H4 (cell line): ENCODE measurements around the gene IGF1R. TPM values are rescaled to one million over a fixed set of nuclear protein-coding genes. Genes with fewer than 3 reads are reported as not detected.

Experiments used
- DNase-seq: peaks from one replicate; pipeline ENCODE4 v3.0.0-alpha.2; 2015; ENCODE audit warnings: low spot score
- total RNA-seq: library from RNA; depleted of rRNA; stranded (reverse); fragments of >200 nt; shearing (Covaris generic); gene quantifications from 2 replicates; pipeline ENCODE4 v1.2.3, GENCODE V29; 2014

IGF1R gene
- total RNA-seq, 1 experiment from 2014 or later, result 15.5 TPM

DNA sequence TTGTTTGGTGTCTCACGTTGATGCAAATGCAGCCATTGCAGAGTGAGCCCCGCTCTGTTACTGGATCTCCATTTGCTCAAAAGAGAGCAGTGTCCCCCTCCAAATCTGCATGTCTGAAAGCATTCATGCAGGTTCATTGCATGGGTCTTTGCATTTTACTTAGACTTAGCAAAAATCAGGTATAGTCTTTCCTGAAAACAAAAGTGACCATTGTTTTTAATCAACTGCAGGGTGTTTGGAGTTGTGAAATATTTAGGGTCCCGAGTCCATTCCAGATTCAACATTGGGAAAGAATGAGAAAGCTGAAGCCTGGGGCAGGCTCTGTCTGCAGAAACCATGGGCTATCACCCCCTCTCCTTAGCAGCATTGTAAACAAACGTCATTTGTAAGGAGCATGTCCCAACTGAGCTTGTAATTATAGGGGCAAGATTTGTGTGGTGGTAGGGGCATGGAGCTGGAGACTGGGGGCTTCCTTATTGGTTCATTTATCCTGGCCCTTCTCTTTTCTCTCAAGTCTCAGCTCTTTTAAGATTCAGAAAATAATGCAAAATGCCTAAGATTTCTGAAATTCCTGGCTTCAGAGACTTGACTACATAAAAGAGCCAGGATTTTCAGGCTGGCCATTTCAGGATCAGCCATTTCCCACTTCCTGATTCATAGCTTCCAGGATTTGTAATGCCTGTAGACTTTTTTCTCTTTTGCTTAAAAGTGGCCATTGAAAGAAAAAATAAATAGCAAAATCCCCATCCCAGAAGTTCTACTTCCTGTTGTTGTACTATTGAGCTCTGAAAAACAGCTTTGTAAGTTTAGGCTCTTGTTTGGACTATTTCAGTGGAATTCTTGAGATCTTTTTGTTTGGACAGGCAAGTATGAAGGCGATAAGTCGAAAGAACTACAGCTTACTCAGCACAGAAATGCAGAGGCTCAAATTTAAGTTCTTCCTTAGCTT, 23.0 kb downstream of the IGF1R start:
- DNase-seq, result no peak

DNA sequence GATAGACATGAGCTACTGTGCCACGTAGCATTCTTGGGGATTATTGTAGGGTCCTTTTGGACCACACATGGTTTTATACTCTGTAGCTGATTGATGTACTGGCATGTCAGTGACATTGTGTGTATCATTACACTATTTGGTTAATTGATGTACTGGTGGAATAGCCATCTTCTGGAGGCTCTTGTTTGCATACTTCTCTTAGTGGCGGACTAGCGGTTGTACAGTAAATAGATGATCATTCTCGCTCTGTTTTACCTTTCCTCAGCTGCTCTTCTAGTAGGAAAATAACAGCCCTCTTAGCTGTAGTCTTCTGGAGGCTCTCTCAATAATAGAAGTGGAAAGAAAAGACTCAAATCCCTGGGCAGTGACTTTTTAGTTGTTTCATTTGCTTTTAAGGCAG, 24.8 kb downstream of the IGF1R start:
- DNase-seq, result no peak

DNA sequence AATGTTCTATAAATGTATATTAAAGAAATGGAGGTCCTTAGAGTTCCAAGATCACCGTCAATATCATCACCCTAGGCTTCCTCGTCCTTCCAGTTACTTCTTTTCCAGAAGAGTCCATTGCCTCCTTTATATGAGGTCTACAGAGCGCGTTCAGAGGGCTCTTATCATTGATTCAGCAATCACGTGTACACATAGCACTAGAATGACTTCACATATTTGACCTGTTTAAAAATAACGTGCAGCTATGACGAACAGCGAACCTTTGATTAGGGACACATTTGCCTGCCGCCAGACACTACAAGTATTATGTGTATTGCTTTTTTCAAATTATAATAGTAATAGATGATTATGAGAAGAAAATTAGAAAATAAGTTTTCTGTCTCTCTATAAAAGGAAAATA, 26.0 kb downstream of the IGF1R start:
- DNase-seq, result no peak

DNA sequence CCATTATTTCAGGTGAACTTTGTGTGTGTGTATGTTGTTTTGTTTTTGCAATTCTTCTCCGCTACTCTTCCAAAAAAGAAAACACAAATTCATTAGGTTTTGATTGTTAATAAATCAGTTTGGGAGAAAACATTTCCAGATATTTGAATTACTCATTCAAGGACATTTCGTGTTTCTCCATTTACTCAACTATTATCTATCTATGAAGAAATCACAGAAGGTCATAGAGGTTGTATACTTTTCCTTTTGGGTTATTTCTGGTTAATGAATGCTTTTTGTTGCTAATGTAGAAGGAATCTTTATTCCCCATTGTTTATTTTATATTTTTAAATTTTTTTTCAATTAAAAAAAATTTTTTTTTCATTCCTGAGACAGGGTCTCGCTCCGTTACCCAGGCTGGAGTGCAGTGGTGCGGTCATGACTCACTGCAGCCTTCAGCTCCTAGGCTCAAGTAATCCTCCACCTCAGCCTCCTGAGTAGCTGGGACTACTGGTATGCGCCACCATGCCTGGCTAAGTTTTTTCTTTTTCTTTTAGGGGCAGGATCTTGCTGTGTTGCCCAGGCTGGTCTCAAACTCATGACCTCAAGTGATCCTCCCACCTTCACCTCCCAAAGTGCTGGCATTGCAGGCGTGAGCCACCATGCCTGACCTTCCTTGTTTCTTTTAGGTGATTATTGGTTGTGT, 28.4 kb downstream of the IGF1R start:
- DNase-seq, result no peak

DNA sequence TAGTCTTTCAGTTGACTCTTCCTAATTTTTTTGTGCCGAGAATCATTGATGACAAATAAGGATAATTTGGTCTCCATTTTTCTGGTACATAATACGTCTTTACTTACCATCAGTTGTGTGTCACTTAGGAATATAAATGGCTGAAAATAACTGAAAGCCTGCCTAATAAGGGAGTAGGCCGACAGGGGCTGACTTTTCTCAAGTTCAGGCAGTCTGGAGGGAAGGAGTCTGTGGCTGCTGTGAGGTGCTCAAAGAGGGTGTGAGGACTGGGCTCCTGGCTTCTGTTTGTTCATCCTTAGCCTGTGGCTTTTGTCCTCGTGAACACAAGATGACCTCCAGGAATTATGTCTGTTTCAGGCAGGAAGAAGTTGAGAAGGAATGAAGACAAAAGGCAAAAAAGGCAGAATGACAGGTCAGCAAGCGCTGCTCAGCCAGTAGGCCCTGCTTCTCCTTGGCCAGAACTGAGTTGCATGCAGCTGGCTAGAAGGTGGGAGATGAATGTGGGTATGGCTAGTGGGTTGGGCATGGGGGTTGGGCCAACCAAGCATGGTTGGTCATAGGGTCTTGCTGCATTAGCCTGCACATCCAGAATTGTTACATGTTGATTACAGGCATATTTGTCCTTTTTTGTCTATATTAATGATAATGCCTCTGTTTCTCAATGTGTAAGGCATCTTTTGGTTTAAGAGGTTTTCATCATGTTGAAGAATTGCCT, 29.2 kb downstream of the IGF1R start:
- no peak for DNase-seq

DNA sequence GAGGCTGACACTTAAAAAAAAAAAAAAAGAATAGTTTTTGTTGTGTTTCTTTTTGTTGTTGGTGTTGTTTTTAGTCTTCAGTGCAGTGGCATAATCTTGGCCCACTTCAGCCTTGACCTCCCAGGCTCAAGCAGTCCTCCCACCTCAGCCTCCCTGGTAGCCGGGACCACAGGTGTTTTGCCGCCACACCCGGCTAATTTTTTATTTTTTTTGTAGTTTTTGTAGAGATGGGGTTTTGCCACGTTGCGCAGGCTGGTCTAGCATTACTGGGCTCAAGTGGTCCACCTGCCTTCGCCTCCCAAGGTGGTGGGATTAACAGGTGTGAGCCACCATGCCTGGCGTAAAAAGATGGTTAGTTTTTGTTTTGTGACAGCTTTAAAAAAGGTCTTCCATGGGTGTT, 30.1 kb downstream of the IGF1R start:
- no peak for DNase-seq

DNA sequence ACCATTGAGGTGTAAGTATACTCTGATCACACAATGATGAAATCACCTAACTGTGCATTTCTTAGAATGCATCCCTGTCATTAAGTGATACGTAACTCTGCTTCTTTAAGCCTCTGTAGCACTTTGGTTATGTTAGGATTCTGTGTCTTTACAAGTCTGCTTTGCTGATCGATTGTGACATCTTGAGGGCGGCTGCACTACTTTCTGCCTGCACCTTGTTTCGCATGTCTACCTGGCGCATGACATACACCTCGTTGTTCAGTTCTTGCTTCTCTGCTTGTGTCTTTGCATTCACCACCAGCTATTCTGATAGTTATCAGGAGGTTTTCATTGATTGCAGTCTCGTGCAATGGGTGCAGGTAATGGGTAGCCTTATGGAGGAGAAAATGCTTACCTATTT, 32.7 kb downstream of the IGF1R start:
- no peak for DNase-seq

DNA sequence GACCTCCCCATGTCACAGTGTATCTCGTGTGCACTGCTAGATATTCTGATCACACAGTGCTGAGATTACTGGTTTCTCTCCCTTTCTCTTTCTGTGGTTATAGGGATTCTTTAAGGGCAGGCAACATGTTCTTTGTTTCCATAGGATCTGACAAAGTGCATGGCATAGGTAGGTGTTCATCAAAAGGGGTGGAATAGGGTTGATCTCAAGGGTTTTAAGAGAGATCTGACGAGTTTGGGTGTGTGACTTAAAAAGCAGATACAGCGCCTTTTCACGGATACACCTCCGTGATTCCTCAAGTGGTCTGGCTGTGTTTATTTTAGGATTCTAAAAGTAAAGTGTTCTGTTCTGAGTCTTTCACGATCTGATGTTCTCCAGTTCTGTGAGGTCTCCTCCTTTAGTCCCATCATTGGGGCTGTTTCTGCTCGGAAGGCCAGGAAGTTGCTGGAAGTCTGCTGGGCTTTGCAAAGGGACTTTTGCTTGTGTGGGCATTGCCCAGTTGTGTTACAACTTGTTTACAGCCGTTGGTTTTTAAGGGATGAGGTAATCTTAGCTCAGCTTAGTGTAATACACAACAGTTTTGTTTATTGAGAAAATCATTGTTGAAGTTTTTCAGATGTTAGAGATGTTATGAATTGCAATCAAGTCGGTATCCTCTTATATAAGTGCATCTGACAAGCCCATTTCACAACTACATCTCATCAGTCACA, 34.8 kb downstream of the IGF1R start:
- DNase-seq, result peak; percentile 70

DNA sequence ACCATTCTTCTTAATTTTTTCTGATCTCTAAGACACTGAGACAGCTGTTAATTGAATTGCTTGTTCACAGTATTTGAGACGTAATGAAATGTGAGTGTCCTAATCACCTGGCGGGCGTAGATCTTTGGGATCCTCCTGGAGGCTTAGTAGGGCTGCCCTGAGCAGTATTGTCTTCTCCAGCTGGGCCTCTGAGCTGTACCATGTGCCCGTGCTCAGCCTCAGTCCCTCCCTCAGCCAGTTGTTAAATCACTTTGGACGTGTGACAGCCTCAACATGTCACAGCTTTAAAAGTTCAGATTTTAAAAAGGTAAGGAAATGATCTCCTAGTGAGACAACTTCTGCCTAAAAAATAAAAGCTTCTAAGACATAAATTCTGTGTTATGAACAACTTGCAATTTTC, 35.5 kb downstream of the IGF1R start:
- no peak for DNase-seq

DNA sequence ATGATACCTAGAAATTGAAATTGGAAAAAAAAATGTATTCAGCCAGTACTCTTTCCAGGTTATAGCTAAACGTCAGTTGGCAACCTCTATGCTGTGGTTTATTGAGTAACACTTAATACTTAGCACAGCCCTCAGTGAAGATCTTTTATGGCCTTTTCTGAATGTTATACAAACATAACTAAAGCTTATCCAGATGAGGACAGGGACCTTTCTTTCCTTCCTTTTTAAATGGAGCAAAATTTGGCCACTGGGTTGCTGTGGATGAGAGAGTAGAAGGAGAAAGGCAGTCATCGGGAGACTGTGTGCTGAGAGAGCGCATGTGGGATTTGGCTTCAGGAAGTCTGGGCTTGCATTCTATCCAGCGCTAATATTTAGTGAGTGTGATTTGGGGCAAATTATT, 36.1 kb downstream of the IGF1R start:
- DNase-seq, result peak; percentile 56

DNA sequence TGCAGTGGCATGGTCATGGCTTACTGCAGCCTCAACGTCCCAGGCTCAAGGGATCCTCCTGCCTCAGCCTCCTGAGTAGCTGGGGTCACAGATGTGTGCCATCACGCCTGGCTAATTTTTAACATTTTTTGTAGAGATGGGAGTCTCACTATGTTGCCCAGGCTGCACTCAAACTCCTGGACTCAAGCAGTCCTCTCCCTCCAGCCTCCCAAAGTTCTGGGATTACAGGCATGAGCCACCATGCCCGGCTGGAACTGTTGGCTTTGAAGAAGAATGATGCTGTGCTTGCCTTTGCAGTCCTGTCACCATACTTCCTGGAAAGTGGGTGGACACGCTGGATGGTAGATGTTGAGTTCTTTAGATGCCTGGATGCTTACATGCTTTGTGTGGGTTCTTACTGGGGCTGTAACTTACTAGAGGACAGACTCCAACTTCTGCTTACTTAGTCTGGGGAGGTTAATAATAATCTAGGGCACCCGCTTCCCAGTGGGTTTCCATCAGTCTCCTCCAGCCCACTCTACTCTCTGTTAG, 36.7 kb downstream of the IGF1R start:
- DNase-seq, result no peak

DNA sequence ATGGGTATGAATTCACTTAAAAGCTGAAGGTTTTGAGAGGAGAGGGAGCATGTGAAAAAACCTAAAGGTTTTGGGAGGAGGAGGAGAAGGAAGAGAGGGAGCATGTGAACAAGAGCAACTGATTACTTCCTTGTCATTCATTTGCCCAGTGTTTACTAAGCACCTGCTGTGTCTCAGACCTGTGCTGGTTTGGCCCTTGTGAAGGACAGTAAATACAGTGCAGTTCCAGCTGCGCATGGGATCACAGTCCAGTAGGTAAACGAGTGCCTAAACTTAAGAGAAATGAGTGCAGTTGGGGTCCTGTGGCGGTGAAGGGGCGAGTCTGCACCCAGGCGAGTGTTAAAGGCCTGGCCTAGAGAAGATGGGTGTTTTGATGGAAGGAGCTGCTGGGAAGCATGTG, 38.6 kb downstream of the IGF1R start:
- no peak for DNase-seq

DNA sequence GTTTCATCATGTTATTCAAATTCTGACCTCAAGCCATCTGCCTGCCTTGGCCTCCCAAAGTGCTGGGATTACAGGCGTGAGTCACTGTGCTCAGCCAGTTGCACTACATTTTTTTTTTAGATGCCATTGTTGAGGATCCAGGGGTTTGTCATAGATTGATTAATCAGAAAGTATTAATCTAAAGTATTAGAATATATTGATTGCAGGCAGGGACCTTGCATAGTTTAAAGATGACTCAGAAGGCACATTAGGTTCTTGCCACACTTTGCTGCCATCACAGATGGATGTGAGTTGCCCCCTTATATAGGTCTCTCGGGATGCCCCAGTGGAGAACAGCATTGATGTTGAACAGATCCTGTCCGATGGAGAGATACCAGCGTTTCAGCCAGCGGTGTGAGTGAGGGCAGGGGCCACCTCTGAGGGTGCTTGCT, 41.1 kb downstream of the IGF1R start:
- DNase-seq, result no peak

DNA sequence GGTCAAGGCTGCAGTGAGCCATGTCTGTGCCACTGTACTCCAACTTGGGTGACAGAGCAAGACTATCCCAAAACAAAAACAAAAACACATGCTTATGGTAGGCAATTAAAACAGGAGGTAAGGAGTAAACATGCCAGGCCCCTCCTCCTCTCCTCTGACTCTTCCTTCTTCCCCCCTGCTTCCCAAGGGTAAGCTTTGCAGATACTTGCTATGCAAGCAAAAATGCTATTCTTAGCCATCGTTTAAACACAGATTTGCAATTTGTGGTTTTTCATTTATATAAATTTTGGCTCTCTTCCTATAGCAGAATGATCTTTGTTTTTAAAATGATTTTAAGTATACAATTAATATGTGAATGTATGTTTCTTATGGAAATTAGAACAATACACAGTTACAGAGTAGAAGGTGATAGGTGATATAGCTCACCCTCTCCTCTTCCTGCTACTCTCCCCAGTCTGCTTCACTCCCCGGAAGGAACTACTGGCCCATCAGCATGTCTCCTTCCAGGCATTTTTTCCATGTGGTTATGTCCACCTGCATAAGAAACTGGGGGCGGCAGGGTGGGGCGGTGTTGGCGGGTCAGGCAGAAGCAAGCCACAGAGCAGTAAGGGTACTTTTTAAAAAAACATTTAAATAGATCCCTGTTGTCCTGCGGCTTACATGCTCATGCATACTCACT, 42.1 kb downstream of the IGF1R start:
- no peak for DNase-seq

DNA sequence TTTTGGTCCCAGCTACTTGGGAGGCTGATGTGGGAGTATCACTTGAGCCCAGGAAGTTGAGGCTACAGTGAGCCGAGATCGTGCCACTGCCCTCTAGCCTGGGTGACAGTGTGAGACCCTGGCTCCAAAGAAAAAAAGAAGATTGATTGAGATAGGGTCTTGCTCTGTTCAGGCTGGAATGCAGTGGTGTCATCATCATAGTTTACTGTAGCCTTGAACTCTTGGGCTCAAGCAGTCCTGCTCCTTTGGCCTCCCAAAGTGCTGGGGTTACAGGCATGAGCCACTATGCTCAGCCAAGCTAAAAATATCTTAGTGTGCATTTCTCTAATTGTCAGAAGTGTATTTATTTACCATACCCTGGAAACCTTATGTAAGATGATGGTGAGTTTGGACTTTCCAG, 43.9 kb downstream of the IGF1R start:
- no peak for DNase-seq

DNA sequence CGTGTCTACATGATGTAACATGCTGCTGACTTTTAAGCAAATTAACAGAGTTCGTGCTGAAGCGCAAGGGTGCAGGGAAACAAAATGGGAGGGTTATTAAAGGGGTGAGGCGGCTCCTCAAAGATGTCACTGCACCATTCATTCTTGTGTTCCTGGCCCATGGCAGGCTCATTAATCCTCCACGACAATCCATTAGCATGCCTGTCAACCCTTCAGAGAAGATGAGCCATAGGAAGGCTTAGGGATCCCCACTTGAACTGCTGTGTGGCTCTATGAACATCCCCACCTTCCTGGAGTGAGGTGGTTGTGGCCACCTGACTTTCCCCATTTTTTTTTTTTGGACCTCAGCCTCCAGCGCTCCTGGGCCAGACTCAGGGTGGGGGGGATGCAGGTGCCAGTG, 45.8 kb downstream of the IGF1R start:
- DNase-seq, result no peak

DNA sequence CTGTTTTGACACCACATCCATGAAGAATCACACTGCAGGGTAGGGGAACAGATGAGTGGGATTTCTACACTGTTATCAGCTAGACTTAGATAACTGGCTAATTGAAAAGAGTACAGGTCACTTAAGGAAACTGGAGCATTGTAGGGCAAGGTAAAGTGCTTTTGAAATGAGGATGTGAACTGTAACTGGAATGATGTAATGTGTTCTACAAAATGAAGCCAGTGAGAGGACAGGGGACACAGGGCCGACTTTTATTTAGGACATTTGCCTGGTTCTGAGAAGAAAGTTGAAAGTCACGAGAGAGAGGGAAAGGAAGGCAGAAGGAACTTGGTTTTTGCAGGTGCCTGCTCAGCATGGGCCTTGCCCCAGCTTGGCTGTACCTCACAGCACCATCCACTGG, 50.5 kb downstream of the IGF1R start:
- no peak for DNase-seq

DNA sequence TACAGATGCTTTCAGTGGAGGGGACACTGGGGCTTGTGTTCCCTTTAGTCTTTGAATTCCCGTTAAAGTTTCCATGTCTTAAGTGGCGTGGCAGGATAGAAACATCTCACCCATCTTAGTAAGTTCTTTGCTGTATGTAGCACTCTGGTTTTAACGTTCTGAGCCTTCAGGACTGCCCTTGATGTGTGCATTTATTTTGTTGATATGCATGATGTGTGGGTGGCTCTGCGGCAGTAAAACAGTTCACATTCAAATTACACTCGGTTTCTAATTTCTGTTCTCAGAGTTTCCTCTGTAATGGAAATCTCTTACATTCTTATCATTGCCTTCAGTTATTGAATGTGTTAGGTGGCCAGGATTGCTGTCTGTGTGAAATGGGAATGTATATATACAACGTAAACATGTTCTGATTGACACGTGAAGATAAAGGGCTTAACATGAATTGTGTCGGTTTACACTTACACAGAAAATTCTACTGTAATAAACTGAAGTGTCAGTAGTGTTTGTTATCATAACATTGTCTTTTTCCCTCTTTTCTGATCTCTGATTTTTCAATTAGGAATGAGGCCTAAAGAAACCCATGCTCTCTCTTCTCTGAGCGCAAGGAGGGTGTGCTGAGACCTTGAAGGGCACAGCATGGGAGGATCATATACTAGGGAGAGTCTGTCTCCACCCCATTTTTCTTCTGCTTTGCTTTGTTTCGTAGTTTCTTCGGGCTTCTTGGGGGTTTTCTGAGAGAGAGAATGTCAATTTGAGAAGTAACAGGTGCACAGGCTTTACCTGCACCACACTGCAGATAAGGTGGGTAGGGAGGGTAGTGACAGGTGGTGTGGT, 51.5 kb downstream of the IGF1R start:
- DNase-seq, result no peak

DNA sequence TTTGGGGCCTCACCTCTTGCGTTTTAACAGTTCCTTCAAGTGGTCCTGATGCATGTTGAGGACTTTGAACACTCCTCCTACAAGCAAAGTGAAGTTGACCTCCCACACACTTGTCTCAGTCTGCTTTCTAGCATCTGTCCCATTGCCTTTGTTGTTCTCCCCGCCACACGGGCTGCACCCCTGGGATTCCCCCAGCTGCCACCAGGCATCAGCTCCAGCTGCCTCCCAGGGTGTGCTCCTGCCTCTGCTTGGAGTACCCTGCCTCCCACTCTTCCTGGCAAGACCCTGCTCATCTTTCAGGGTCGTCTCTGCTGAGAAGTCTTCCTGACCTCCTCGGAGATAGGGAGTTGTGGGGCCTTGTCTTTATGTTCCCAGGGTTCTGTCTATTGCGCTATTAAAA, 52.2 kb downstream of the IGF1R start:
- DNase-seq, result no peak

DNA sequence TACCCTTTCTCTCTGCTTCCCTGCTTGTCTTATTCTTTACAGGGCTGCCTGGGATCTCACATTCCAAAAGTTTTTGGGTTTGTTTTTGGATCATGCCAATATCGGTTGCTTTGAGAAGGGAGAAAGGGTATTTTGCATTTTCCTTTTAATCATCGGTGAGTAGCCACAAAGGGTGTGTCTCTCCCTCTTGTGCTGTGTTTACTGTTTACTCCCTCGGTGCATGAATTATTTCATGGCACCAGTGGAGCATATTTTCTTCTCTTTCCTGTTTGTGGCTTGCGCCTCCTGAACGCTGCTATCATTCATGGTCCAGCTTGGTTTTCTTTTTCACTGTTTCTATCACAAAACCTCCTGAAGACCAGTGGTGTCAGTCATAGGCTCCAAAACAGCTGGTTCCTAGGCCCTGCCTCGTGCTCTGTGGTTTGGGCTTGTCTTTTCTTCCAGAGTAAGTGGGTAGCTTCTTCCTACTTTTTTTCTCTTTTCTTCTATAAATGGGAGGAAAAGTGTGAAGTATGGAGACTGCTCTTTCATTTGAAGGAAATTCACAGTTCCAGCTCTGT, 54.9 kb downstream of the IGF1R start:
- no peak for DNase-seq
